HCT116 (cell line): ENCODE results near the gene LSS.

Experiments used
- ATF3 ChIP-seq: IDR thresholded peaks from 2 replicates; pipeline ENCODE4 v1.6.1; 2012
- CEBPB ChIP-seq: IDR thresholded peaks from 2 replicates; pipeline ENCODE4 v1.6.1; 2012; ENCODE audit warnings: low read depth
- CTCF ChIP-seq, 3 experiments: fragments of 200-600 bp in 1 of 3; sonication (generic) in 1 of 3; IDR thresholded peaks in 2 of 3; conservative IDR thresholded peaks in 1 of 3; 2 replicates each; pipeline ENCODE4 v1.5.1; 2012 to 2017; ENCODE audit warnings: low read depth in 2 of 3, low read length in 2 of 3, antibody characterized with exemption in 1 of 3, borderline replicate concordance in 1 of 3, control low read depth in 1 of 3, mild to moderate bottlenecking in 1 of 3, mixed read lengths in 1 of 3, mixed run types in 1 of 3, moderate library complexity in 1 of 3; ENCODE audit not compliant: insufficient read depth in 1 of 3
- ELF1 ChIP-seq: IDR thresholded peaks from 2 replicates; pipeline ENCODE4 v1.6.1; 2012; ENCODE audit warnings: low read depth, borderline replicate concordance
- EZH2 ChIP-seq: fragments of 200-600 bp; sonication (generic); IDR thresholded peaks from 2 replicates; pipeline ENCODE4 v1.6.1; 2017; ENCODE audit warnings: antibody characterized with exemption, mixed run types
- EZH2phosphoT487 ChIP-seq: fragments of 200-600 bp; IDR thresholded peaks from 2 replicates; pipeline ENCODE4 v1.6.1; 2018; ENCODE audit warnings: antibody characterized with exemption, borderline replicate concordance
- FOSL1 ChIP-seq: IDR thresholded peaks from 2 replicates; pipeline ENCODE4 v1.6.1; 2012; ENCODE audit warnings: low read depth
- MAX ChIP-seq: IDR thresholded peaks from 2 replicates; pipeline ENCODE4 v1.6.1; 2012
- POLR2A ChIP-seq: IDR thresholded peaks from 2 replicates; pipeline ENCODE4 v1.7.0; 2011; ENCODE audit warnings: borderline replicate concordance; ENCODE audit not compliant: insufficient read depth, insufficient read length; ENCODE audit errors: extremely low read depth
- POLR2AphosphoS5 ChIP-seq: IDR thresholded peaks from 2 replicates; pipeline ENCODE4 v1.6.1; 2011; ENCODE audit warnings: mild to moderate bottlenecking, low read depth, low read length, moderate library complexity
- SRF ChIP-seq: IDR thresholded peaks from 2 replicates; pipeline ENCODE4 v1.6.1; 2012; ENCODE audit warnings: low read depth
- TCF7L2 ChIP-seq: IDR thresholded peaks from 2 replicates; pipeline ENCODE4 v1.7.0; 2011; ENCODE audit warnings: borderline replicate concordance, inconsistent platforms; ENCODE audit not compliant: insufficient read depth, insufficient read length; ENCODE audit errors: extremely low read depth
- ZNF274 ChIP-seq: fragments of 200-500 bp; sonication (Bioruptor generic); IDR thresholded peaks from 2 replicates; pipeline ENCODE4 v1.6.1; 2014; ENCODE audit warnings: mild to moderate bottlenecking, low read depth, low read length, inconsistent platforms

- TF ChIP-seq POLR2A (no peak), CTCF (IDR thresholded peaks at IDR 0.05 in 2 of 3, conservative IDR thresholded peaks at IDR 0.05 in 1 of 3; ENCODE audit: borderline replicate concordance in 1 of 3, insufficient read depth in 1 of 3, low read depth in 2 of 3, low read length in 2 of 3) (no peak), POLR2AphosphoS5 (no peak), MAX (no peak), EZH2 (no peak), ELF1 (no peak), EZH2phosphoT487 (no peak), SRF (no peak), ATF3 (no peak), ZNF274 (no peak), FOSL1 (no peak), CEBPB (no peak), TCF7L2 (no peak)
These were observed 16.5 kb downstream of the LSS start for GRCh38 chr21:46211786-46212720.
